PC-9 (cell line): ENCODE measurements around the gene ITGB4. TPM values are rescaled to one million over a fixed set of nuclear protein-coding genes. Genes with fewer than 3 reads are reported as not detected.

Experiments
- BruUV-seq: library from RNA; stranded (reverse); fragments of 400-500 nt; replicated peaks from 2 replicates; lab custom pipeline; 2021; lab: Mats Ljungman, UMichigan
- CTCF ChIA-PET: fragments of 300-600 bp; sonication (Branson Sonifier 250); formaldehyde crosslinking; loops from one replicate; lab custom pipeline; 2022; ENCODE audit warnings: antibody characterized with exemption; lab: Charles Lee
- POLR2A ChIA-PET: fragments of 300-600 bp; sonication (Branson Sonifier 250); formaldehyde crosslinking; loops from one replicate; lab custom pipeline; 2022; ENCODE audit warnings: antibody characterized with exemption; ENCODE audit not compliant: unreplicated experiment; lab: Charles Lee
- DNase-seq, 2 experiments: peaks; one replicate each; pipeline versions ENCODE4 v3.0.0 to v3.0.0-alpha.2; 2015 to 2022; ENCODE audit warnings: mixed read lengths in 1 of 2
- H2AFZ ChIP-seq: fragments of 200-600 bp; sonication (generic); 2 replicates; pipeline ENCODE4 v1.8.1; 2017; ENCODE audit warnings: antibody characterized with exemption
- H3F3A ChIP-seq: fragments of 200-600 bp; sonication (generic); 2 replicates; pipeline ENCODE4 v1.8.1; 2017; ENCODE audit warnings: antibody characterized with exemption, mild to moderate bottlenecking, low read depth; ENCODE audit not compliant: insufficient read depth
- H3K27ac ChIP-seq: fragments of 200-600 bp; sonication (generic); 2 replicates; pipeline ENCODE4 v1.6.1; 2016; ENCODE audit warnings: mixed run types
- H3K27me3 ChIP-seq: fragments of 200-600 bp; sonication (generic); 2 replicates; pipeline ENCODE4 v1.6.1; 2016; ENCODE audit warnings: low read depth, mixed run types; ENCODE audit not compliant: insufficient read depth
- H3K36me3 ChIP-seq: fragments of 200-600 bp; sonication (generic); 2 replicates; pipeline ENCODE4 v1.6.1; 2016; ENCODE audit warnings: low read depth, mixed run types
- H3K4me1 ChIP-seq: fragments of 200-600 bp; sonication (generic); replicated peaks from 2 replicates; pipeline ENCODE4 v1.6.1; 2016; ENCODE audit warnings: mixed run types; ENCODE audit not compliant: insufficient read depth
- H3K4me2 ChIP-seq: fragments of 200-600 bp; sonication (generic); 2 replicates; pipeline ENCODE4 v1.6.1; 2017; ENCODE audit warnings: mixed run types
- H3K4me3 ChIP-seq: fragments of 200-600 bp; sonication (generic); 2 replicates; pipeline ENCODE4 v1.6.1; 2016; ENCODE audit warnings: mixed run types
- H3K79me2 ChIP-seq: fragments of 200-600 bp; sonication (generic); 2 replicates; pipeline ENCODE4 v1.6.1; 2017; ENCODE audit warnings: low read depth, mixed run types
- H3K9me2 ChIP-seq: fragments of 200-600 bp; sonication (generic); 2 replicates; pipeline ENCODE4 v1.8.1; 2017; ENCODE audit warnings: mild to moderate bottlenecking; ENCODE audit not compliant: insufficient read depth
- H3K9me3 ChIP-seq: fragments of 200-600 bp; sonication (generic); 2 replicates; pipeline ENCODE4 v1.8.1; 2016; ENCODE audit warnings: low read depth; ENCODE audit not compliant: insufficient read depth
- H4K20me1 ChIP-seq: fragments of 200-600 bp; sonication (generic); 2 replicates; pipeline ENCODE4 v1.8.1; 2017; ENCODE audit not compliant: insufficient read depth
- EZH2 ChIP-seq: fragments of 200-600 bp; sonication (generic); IDR thresholded peaks from 2 replicates; pipeline ENCODE4 v1.8.0; 2017; ENCODE audit warnings: antibody characterized with exemption, low read depth
- intact Hi-C: fragments of 100-400 bp; cut with micrococcal nuclease; formaldehyde crosslinking; loops from one replicate; pipeline ENCODE4 v1.10.0; 2022; ENCODE audit not compliant: unreplicated experiment
- total RNA-seq: library from RNA; stranded (reverse); gene quantifications from 2 replicates; pipeline ENCODE4 v1.2.3, GENCODE V29; 2021
- TF ChIP-seq, protein P1 (sequence below): fragments of 200-600 bp; sonication (generic); conservative IDR thresholded peaks from 2 replicates; pipeline ENCODE4 v1.6.1; 2017; ENCODE audit warnings: mixed run types, antibody characterized with exemption, mild to moderate bottlenecking, moderate library complexity

ITGB4 gene
- total RNA-seq, 1 experiment from 2014 or later, result 461 TPM

DNA sequence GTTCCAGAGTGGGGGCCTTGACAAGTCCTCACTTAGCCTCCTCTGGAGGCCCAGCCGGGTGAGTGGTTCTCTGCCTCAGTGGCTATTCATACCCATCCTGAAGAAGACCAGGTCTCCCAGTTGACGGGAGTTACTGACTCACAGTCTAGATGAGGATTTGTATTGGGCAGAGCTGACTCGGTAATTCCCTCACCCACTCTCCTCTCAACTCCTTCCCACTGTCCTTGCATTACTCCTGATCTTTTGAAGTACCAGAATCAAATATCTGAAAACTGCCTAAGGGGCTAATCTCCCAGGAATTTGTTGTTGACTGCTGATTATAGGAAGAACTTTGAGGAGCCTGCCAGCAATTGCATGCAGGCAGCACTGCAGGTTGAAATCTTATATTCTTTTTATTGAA, 40.0 kb upstream of the ITGB4 start:
- DNase-seq, result peak in 1 of 2 experiments; percentile 46
- H3K36me3 ChIP-seq, result no peaks in the 10 kb centered on the region
- no peaks in the 10 kb centered on the region for H3K9me3 ChIP-seq

DNA sequence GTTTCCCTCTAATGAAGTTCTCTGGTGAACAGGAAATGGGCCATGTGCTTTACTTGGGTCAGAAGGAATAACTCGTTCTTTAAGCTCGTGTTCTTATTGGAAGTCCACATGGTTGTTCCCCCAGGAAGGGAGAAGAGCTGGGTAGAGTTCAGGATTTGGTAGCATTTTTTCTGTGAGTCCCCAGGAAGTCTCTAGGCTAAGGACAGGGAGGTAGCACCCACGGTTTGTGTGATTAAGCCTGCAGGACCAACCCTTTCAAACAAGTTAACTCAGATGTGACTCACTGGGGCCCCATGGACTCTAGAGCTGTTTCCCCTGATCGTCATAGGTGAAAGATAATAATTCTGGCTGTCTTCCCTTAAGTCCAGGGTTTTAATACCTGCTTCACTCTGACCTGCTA, 37.7 kb upstream of the ITGB4 start:
- H3K27ac ChIP-seq, result peak overlapping the region; percentile 76
- BruUV-seq, result no TSS peak
- H3K79me2 ChIP-seq, result peaks cover 70% of the 10 kb centered on the region
- H3K9me2 ChIP-seq, result no peaks in the 10 kb centered on the region
- H3K36me3 ChIP-seq, result 0 out of 2 replicates have a peak, but pooled peaks cover 4% of the 10 kb centered on the region
- no peaks in the 10 kb centered on the region for H4K20me1 ChIP-seq
- intact Hi-C loops, result no loop called here
- CTCF ChIA-PET, result interaction anchor here (0.6 to 1.2 kb wide), 2 partner anchors 8 to 66 kb away, joined by 3 to 6 read pairs; no protein-coding TSS in a partner anchor
- peak; percentile 56 to 86 for DNase-seq
- H3F3A ChIP-seq, result peaks cover 58% of the 10 kb centered on the region
- H3K4me2 ChIP-seq, result peak overlapping the region; percentile 50
- no peaks in the 10 kb centered on the region for H3K27me3 ChIP-seq
- TF ChIP-seq, protein P1, sequence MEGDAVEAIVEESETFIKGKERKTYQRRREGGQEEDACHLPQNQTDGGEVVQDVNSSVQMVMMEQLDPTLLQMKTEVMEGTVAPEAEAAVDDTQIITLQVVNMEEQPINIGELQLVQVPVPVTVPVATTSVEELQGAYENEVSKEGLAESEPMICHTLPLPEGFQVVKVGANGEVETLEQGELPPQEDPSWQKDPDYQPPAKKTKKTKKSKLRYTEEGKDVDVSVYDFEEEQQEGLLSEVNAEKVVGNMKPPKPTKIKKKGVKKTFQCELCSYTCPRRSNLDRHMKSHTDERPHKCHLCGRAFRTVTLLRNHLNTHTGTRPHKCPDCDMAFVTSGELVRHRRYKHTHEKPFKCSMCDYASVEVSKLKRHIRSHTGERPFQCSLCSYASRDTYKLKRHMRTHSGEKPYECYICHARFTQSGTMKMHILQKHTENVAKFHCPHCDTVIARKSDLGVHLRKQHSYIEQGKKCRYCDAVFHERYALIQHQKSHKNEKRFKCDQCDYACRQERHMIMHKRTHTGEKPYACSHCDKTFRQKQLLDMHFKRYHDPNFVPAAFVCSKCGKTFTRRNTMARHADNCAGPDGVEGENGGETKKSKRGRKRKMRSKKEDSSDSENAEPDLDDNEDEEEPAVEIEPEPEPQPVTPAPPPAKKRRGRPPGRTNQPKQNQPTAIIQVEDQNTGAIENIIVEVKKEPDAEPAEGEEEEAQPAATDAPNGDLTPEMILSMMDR, result no peak
- no peak for TF ChIP-seq EZH2
- no peak overlapping the region for H2AFZ ChIP-seq
- H3K4me1 ChIP-seq, result peaks cover 88% of the 10 kb centered on the region
- H3K9me3 ChIP-seq, result no peaks in the 10 kb centered on the region
- no peak overlapping the region for H3K4me3 ChIP-seq
- POLR2A ChIA-PET, result interaction anchor here (0.5 to 2.3 kb wide), 6 partner anchors 31 to 134 kb away, joined by 3 to 27 read pairs (median 6); partner anchors contain the start of gene ITGB4

More for the DNA sequence above, 40.0 kb upstream of the ITGB4 start:
- Histone ChIP-seq H3K27ac (peak overlapping the region; percentile 51; the same call in 1 of the 2 replicates), H3F3A (peaks cover 47% of the 10 kb centered on the region), H3K79me2 (peaks cover 61% of the 10 kb centered on the region), H3K4me1 (peaks cover 68% of the 10 kb centered on the region), H3K4me3 (no peak overlapping the region), H3K9me2 (no peaks in the 10 kb centered on the region), H3K4me2 (peak overlapping the region; percentile 12; the same call in 1 of the 2 replicates), H2AFZ (no peak overlapping the region), H4K20me1 (peaks cover 6% of the 10 kb centered on the region; the same call in 1 of the 2 replicates), H3K27me3 (no peaks in the 10 kb centered on the region)
- TF ChIP-seq, protein P1, result no peak
- no peak for TF ChIP-seq EZH2
- ChIA-PET POLR2A (interaction anchor here (0.6 kb wide), 1 partner anchor 7 kb away, joined by 30 read pairs; no protein-coding TSS in a partner anchor), CTCF (no interaction called here)
- no TSS peak for BruUV-seq
- intact Hi-C loops, result no loop called here

DNA sequence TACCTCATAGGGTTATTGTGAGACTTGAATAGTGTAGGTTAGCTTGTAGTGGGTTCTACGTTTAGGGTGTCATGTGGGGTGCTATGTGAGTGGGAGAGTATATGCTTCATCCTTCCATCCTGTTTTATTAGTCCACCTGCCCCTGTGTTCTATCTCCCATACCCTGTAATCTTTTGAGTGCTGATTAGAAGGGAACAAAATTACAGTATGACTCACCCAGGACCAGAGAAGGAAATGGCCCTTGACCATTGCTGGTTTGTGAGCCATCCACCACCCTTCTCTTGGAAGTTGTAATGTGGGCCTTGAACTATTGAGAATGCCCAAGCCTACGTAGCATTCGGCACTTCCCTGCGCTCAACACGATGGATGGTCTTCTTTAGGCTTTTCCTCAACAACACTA, 37.0 kb upstream of the ITGB4 start:
- Histone ChIP-seq H3K4me2 (peak overlapping the region; percentile 50), H3K4me3 (no peak overlapping the region), H3K36me3 (0 out of 2 replicates have a peak, but pooled peaks cover 4% of the 10 kb centered on the region), H3K79me2 (peaks cover 70% of the 10 kb centered on the region), H3K9me2 (no peaks in the 10 kb centered on the region), H3F3A (peaks cover 58% of the 10 kb centered on the region), H3K27me3 (no peaks in the 10 kb centered on the region), H4K20me1 (no peaks in the 10 kb centered on the region), H3K9me3 (no peaks in the 10 kb centered on the region), H3K27ac (peak overlapping the region; percentile 76), H3K4me1 (peaks cover 88% of the 10 kb centered on the region), H2AFZ (no peak overlapping the region)
- intact Hi-C loops, result loop anchor here (2.0 kb wide), 1 partner anchor 193 kb away; no protein-coding TSS in a partner anchor
- no peak for DNase-seq
- TSS peak; percentile 77 for BruUV-seq
- ChIA-PET POLR2A (interaction anchor here (0.5 to 2.3 kb wide), 4 partner anchors 30 to 135 kb away, joined by 3 to 27 read pairs (median 10); partner anchors contain the start of gene ITGB4), CTCF (interaction anchor here (0.6 kb wide), 1 partner anchor 25 kb away, joined by 5 read pairs; no protein-coding TSS in a partner anchor)
- TF ChIP-seq, protein P1, result no peak
- TF ChIP-seq EZH2, result no peak
